GM21367 (cell line): ENCODE results near the gene JAK1.

Experiments
- ATAC-seq: cut with Tn5 transposase; IDR thresholded peaks from one replicate; pipeline ENCODE4 v1.9.1; 2021; ENCODE audit not compliant: unreplicated experiment

JAK1 gene

GRCh38 chr1:64798872-64799271 is 167.5 kb downstream of the JAK1 start:
- ATAC-seq = no peak

DNA sequence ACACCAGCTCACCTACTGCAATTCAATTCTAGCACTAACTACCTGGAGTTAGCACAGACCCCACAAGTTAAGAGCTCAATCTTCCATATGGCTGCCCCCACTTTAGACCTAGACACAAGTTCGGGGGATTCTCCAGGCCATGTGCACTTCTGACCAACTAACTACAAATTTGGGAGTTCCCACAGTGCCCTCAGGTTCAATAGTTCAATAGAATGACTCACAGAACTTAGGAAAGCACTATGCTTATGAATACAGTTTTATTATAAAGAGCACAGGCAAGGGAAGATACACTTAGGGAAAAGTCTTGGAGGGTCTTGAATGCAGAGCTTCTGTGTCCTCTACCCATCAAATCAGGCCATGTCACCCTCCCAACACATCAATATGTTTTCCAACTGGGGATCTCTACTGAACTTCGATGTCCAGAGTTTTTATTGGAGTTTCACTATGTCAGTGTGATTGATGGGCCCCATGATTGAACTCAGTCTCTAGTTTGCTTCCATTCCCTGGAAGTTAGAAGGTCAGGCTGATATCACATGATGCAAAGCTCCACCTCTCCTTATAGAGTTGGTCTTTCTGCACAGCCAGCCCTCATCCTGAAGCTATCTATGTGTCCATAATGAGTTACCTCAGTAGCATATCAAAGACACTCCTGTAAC is 175.4 kb downstream of the JAK1 start:
- ATAC-seq = no peak
